ENCODE data around the gene RIOX2. TPM values are rescaled to one million over a fixed set of nuclear protein-coding genes. Genes with fewer than 3 reads are reported as not detected.
A peak's percentile ranks its signal among the peaks of the same experiment; 100 is the strongest.

RIOX2 gene
- total and polyA plus RNA-seq, 2 of the 13 experiments (the other 11 are each of a cell fraction or from before 2014, with no cell fraction given), result 19.9 to 43.3 TPM

GRCh38 chr3:97992547-97993173, 20.4 kb upstream of the RIOX2 start (continued):
- peak; percentile 72 for TF ChIP-seq PAXIP1 (CRISPR knock-in tag; conservative IDR thresholded peaks at IDR 0.05)
- TF ChIP-seq ZNF503 (CRISPR knock-in tag; IDR thresholded peaks at IDR 0.05), result no peak
- TF ChIP-seq SALL1 (CRISPR knock-in tag; IDR thresholded peaks at IDR 0.05), result peak; percentile 66
- TF ChIP-seq ELK4 (CRISPR knock-in tag; IDR thresholded peaks at IDR 0.05; ENCODE audit: borderline replicate concordance), result no peak
- TF ChIP-seq ZNF597 (CRISPR knock-in tag; IDR thresholded peaks at IDR 0.05), result no peak
- no peak for TF ChIP-seq ZNF333 (CRISPR knock-in tag; IDR thresholded peaks at IDR 0.05; ENCODE audit: borderline replicate concordance)
- no peak for TF ChIP-seq TBP (CRISPR knock-in tag; IDR thresholded peaks at IDR 0.05)
- TF ChIP-seq SP4 (CRISPR knock-in tag; IDR thresholded peaks at IDR 0.05), result 0 out of 2 replicates have a peak, but pooled peaks have one; percentile 26
- TF ChIP-seq EED (CRISPR knock-in tag; IDR thresholded peaks at IDR 0.05), result no peak
- TF ChIP-seq ELF3 (CRISPR knock-in tag; IDR thresholded peaks at IDR 0.05), result 0 out of 2 replicates have a peak, but pooled peaks have one; percentile 0
- TF ChIP-seq ADNP (CRISPR knock-in tag; IDR thresholded peaks at IDR 0.05), result no peak
- no peak for TF ChIP-seq ZNF331 (CRISPR knock-in tag; IDR thresholded peaks at IDR 0.05)
- TF ChIP-seq ZNF574 (CRISPR knock-in tag; IDR thresholded peaks at IDR 0.05), result no peak
- no peak for TF ChIP-seq NFE2 (CRISPR knock-in tag; IDR thresholded peaks at IDR 0.05)
- TF ChIP-seq GPBP1L1 (CRISPR knock-in tag; IDR thresholded peaks at IDR 0.05), result no peak
- TF ChIP-seq TEF (CRISPR knock-in tag; IDR thresholded peaks at IDR 0.05), result no peak

Data from HepG2 (cell line).